GM19351 (cell line): ENCODE measurements around the gene RPGRIP1L.

ENCODE experiments used
- ATAC-seq: cut with Tn5 transposase; IDR thresholded peaks from one replicate; pipeline ENCODE4 v1.9.1; 2021; ENCODE audit warnings: mild to moderate bottlenecking, moderate library complexity; ENCODE audit not compliant: unreplicated experiment

Gene RPGRIP1L

DNA sequence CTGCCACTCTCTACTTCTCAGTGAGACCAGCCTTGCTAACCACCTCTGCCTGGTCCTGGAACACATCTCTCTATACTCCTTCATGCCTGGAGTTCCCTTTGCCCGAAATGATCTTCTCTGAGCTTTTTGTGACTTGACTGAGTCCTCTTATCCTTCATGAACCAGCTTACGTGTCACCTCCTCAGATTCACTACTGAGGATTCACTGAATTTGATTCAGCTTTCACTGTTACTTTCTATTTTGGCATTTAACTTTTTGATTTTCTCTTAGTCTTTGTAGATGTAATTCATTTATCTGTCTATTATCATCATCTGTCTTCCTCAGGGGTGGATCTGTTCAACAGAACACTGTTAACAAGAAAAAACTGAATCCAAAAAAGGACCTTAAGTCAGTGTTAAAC lies 95.6 kb downstream of the RPGRIP1L start:
- ATAC-seq, result no peak

DNA sequence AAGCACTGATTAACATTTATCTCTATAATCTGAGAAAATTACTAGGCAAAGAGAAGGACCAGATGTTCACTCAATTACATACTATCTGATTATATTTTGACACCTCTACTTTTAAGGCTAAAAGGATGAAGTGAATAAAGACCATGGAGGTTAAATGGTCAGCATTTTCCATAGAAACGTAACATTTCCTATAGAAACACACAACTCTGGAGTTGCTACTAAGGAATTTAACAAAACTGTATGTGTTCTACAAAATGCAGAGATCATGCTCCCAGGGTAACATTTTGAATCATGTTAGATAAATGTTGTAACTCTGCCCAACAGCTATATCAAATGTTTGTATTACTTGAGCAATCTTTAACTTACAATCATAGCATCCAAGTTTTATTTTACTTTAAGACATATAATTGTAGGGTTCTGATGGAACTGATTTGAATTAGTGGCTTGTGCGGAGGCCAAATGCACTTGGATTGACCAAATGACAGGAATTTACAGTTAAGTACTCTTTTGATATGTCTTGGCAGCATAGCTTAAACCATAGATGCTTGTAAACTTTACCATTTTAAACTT lies 97.7 kb downstream of the RPGRIP1L start:
- no peak for ATAC-seq

DNA sequence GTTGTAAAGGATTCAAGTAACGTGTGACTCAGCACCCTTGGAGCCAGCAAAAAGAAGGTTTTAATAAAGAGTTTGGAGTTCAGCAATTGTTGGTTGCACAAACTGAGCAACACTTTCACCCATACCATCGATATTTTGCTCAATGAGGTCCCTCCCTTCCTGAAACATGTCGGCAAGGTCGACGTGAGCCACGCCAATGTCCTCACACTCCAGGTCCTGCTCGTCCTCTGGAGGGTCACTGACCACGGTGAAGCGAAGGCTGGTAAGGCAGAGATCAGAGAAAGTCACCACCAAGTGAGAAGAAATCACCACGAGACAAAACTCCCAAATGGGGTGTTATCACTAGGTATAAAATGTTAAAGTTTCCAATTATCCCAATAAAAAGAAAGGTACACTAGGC lies 98.3 kb downstream of the RPGRIP1L start:
- no peak for ATAC-seq

DNA sequence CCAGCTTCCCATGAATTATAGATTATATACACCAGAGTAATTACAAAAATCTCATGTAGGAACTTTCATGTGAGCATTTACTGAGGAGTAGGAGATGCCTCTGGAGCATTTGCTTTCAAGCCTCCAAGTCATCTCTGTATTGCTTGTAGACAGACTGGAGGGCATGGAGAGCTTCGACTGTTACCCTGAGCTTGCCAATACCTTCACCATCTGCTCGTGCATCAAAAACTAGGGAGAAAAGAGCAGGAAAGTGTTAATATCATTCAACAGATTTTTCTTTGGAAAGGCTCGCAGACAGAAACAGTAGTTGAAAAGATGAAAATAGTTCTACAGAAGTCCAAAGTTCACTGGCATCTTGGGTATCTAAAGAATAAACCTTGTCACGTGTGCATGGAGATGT lies 101.7 kb downstream of the RPGRIP1L start:
- ATAC-seq, result no peak

DNA sequence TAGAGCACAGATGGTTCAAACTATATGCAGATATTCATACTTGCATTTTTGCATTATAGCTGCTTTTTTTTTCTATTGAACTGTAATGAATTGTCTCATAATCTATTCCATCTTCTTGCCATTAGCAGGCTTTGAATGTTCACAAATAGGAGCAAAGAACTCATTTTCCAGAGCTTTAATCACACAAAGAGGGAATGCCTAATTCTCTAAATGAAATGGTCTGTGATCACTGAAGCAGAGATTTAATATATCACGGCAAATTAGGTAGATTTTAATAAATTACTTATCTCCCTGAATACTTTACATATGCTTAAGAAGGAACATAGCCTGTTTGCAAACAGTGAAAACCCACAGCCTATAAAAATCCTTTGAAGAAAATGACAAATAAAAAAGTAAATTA lies 103.0 kb downstream of the RPGRIP1L start:
- ATAC-seq, result no peak

DNA sequence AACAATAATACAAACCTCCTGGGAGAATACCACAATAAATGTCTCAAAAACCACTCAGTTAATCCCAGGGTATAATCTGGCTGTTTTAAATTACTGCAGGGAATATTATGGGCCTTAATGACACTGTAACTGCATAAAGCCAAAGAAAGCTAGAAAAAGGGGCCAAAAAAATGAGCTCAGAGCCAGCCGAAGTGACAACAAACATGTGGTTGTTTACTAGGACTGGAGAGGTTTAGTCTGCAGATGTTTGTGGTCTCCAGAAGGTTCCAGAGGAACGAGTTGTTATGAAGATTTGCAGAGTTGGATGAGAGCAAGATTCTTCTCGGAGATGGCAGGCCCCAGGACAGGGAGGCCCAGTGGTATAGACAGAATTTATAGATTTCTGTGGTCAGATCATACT lies 103.5 kb downstream of the RPGRIP1L start:
- ATAC-seq, result no peak

DNA sequence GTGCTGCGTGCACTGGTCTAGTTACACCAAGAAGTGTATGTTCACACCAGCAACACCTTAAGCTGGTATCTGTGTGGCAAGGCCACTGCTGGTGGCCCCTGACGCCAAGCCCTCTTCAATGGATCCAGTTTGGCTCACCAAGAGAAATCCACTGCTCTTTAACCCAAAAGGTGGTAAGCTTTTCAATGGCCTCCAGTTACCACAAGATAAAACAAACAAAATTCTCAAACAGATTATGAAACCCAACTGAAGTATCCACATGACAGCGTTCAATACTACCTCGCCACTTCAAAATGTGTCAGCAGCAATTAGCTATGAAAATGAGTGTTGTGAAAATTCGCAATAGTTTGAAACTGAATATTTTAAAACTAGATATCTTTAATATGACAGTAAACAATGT lies 104.1 kb downstream of the RPGRIP1L start:
- ATAC-seq, result no peak

DNA sequence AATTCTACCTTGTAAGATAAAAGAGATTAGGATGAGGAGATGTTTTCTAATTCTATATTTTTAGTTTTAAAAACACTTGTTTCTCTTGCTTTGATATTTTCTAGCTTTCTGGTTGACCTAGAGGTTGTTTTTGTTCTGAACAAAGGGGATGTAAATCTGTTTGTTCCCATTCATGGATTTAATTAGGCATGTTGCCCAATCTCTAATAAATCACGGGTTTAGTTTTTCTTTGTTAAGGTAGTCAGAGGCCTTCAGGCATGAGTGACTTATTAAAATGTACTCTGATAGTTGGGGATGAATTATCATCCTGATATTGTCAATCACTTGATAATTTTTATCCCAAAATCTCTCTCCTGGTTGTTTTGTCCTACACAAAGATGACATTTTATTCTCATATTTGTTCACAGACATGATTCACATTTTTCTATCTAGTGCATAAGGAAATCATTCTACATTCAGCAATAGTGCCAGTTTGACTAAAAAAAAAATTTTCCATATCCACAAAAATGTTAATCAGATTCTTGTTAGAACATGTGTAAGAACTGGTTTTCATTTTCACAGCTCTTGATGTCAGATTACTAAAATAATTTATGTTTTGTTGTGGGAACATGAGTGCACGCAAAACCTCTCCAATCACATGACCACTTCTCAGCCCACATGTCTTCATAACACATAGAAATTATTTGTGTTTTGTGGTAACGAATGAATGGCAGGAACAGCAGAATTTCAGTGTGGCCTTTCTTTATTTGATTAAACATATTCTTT lies 105.0 kb downstream of the RPGRIP1L start:
- no peak for ATAC-seq

DNA sequence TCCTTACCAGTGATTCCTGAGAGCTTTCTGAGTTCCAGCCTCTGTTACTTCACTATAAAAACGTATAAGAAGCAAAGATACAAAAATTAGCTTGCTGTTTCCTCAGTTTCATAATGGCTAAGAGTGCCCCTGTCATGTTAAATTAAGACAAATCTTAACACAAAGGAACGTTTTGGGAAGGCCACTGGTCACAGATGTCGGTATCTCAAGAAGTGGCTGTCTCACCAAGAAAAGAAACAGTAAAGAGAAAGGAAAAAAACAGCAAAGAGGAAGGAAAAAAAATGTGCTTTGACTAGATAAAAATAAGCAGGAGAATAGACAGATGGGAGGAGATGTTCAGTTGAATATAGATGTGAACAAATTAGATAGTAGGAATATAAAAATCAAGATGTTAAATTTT lies 105.9 kb downstream of the RPGRIP1L start:
- no peak for ATAC-seq

DNA sequence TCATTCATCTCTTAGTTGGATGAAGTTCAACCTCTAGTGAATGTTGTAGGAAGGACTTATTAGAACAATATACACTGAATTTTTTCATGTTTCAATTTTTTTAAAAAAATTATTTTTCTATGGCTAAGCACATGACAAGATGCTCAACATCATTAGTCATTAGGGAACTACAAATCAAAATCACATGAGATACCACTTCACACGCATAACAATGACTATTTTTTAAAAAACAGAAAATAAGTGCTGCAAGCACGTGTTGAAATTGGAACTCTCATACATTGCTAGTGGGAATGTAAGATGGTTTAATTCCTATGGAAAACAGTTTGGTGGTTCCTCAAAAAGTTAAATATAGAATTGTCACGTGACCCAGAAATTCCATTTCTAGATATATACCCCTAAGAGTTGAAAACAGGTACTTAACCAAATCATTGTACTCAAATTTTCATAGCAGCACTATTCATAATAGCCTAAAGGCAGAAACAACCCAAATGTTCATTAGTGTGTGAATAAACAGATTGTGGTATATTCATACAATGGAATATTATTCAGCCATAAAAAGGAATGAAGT lies 115.5 kb downstream of the RPGRIP1L start:
- ATAC-seq, result no peak

DNA sequence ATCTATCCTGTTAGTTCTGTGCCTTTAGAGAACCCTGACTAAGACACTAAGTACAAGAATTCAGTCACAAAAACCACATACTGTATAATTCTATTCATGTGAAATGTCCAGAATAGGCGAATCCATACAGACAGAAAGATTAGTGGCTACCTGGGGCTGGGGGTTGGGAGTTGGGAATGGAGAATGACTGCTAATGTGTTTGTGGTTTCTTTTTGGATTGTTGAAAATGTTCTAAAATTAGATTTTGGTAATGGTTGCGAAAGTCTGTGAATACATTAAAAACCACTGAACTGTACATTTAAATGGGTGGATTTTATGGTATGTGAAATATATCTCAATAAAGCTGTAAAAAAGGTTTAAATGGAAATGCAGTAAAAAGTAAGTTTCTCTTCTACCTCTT lies 120.3 kb downstream of the RPGRIP1L start:
- ATAC-seq, result no peak

DNA sequence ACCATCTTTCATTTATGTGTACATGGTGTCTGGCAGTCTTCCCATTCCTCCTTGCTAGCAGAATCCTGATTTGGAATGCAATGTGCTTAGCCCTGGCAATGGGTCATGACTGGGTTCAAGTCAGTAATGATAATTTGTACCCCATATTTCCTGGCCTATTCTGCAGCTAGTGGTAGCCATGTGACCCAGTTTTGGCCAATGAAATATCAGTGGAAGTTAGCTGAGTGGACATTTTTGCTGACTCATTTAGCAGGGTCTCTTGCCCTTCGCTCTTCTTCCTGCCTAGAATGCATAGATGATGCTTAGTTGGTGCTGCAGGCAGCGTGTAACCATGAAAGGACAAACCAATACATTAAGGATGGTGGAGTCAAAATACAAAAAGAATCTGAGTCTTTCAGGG lies 121.9 kb downstream of the RPGRIP1L start:
- ATAC-seq, result no peak

DNA sequence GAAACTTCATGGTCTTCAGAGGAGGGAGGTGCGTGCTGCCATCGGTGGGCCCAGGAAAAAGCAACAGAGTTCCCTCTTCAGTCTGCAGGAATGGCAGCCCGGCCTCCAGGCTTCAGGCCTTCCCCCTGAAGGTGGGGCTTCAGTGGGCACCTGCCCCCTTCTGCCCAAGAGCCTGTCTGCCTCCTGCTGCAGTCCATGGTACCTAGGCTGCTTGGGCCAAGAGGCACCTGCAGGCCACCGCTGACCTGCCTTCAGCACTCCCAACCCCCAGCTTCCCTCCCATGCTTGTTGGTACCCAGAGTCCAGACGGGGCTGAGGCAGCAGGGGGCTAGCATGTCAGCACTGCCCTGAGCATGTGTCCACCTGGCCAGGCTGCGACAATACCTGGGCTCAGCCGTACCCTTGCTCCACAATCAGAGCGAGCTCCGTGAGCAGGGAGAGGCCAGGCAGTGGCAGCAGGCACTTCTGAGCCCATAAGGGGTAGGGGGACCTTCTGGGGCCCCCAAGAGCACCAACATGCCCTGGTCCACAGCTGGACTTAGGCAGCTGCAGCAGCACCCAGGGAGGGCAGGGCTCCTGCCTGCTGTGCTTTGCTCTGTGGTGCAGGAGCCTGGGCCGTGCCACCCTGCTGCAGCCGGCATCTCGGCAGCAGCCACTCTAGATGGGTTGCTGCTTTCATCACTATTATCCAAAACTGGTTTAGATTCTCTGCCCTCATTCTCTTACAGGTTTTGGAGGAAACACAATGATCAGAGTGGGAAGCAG lies 123.4 kb downstream of the RPGRIP1L start:
- no peak for ATAC-seq

DNA sequence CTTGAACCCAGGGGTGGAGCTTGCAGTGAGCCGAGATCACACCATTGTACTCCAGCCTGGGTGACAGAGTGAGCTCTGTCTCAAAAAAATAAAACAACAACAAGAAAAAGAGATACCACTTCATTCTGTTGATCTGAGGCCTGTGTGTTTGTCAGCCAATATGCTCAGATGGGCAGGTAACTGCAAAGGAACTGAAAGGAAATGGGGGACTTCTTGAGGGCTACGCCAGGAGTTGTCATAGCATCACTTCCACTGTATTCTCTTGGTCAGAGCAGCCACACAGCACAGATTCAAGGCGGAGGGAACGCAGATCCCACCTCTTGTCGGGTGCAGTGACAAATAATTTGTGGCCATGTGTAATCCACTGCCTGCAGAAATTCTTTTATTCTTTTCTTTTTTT lies 126.8 kb downstream of the RPGRIP1L start:
- ATAC-seq, result no peak

DNA sequence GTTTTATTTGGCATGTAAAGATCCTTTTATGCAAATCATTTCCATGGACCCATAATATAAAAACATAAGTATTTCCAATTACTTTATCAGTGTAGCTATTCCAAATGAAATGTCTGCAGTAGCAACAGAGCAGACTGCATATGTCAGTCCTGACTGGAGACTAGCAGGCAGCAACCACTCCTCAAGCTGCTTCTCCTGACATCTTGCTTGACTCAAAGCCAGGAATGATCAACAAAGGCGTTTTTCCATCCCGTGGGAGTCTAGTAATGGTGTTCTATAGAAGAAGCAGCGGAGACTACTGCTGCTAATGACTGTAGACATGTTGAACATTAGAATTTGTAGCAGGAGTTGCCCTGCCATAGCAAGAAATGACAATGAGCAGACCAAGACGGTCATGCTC lies 127.4 kb downstream of the RPGRIP1L start:
- ATAC-seq, result no peak

DNA sequence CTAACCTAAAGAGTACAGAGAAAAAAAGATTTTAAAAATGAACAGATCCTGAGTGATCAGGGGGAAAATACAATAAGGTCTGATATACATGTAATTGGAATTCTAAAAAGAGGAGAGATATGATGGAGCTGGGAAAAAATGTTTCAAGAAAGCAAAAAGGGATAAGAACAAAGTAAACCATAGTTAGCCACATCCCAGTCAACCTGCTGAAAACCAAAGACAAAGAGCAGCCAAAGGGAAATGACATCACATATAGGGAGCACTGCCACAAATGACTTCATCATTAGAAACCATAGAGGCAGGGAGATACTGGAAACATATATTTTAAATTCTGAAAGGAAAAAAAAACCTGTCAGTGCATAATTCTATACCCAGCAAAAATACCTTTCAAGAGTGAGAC lies 131.9 kb downstream of the RPGRIP1L start:
- no peak for ATAC-seq

DNA sequence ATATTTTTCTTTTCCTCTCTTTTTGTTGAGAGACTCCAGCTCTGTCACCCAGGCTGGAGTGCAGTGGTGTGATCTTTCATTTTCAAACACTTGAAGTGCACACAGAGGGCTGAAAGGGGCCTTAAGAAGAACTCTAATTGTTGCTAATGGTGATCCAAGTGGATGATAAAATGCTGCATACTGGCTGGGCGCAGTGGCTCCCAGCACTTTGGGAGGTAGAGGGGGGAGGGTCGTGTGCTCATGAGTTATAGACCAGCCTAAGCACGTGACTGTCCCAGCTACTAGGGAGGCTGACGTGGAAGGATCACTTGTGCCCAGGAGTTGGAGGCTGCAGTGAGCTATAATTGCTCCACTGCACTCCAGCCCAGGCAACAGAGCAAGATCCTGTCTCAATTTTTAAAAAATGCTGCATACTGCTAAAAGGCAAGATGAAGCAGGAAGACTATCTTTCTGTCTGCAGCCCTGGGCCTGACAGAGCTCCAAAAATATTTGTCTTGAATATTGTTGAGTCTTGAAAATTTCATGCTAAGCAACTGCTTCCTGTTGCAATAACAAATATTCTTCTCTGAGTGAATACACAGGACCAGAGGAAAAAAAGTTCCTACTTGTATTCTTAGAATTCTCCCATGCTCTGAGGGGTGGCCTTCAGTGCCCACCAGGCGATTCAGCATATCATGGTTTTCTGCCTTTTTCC lies 137.0 kb downstream of the RPGRIP1L start:
- ATAC-seq, result no peak

DNA sequence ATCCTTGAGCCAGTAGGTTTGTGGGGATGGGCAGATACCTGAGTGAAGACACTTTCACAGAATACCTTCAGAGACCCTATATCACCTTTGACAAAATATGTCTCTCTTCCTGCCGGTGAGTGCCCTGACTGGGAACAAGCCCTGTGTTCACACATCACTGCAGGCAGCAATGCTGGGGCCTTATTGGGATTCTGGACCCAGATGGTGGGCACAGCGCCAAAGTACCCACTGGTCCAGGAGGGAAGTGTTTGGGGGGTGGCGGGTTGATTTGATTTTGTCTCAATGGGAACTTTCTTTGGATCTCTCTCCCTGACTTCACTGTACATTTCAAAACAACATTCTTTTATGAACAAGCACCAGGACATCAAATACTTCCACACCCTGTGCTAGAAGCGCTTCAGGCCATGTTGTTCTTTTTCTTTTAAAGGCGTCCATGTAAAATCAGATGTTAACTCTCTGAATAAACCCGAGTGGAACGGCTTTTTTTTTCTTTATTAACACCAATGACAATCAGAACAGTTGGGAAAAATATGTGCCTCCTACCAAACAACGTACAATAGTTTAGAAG lies 138.3 kb downstream of the RPGRIP1L start:
- no peak for ATAC-seq

DNA sequence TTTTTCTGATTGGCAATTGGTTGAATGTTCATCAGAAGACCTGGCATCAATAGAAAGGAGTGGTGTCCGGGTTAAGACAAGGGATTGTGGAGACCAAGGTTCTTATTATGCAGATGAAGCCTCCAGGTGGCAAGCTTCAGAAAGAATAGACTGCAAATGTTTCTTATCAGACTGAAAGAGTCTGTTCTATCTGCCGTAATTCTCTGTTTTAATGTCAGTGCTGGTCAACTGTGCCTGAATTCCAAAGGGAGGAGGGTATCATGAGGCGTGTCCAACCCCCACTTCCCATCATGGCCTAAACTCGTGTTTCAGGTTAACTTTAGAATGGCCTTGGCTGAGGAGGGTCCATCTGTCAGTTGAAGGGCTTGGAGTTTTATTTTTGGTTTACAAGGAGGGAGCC lies 140.2 kb downstream of the RPGRIP1L start:
- no peak for ATAC-seq

DNA sequence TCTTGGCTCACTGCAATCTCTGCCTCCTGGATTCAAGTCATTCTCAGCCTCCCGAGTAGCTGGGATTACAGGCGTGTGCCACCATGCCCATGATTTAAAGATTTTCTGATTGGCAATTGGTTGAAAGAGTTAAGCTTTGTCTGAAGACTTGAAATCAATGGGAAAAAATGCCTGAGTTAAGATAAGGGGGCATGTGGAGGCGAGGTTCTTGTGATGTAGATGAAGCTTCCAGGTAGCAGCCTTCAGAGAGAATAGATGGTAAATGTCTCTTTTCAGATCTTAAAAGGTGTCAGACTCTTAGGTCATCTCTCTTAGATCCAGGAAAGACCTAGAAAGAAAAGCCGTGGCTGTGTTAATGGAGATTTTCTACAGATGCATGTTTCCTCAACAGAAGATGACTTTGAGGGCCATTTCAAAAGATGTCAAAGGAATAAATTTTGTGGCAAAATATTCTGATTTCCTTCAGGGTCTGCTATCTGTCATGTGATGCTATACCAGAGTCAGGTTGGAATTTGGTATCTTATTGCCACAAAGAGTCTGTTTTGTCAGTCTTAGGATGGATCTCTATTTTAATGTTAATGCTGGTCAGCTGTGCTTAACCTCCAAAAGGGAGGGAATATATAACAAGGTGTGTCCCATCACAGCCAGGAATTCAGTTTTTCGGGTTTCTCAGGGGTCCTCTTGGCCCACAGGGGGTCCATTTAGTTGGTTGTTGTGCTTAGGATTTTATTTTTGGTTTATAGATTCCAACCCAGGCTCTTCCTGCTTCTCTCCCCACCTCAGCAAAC lies 142.4 kb downstream of the RPGRIP1L start:
- no peak for ATAC-seq
